Activated CD4-positive, alpha-beta memory T cell treated with anti-CD3 and anti-CD28 coated beads for 36 hours (primary cell): ENCODE results near the gene BOLL. TPM values are rescaled to one million over a fixed set of nuclear protein-coding genes. Genes with fewer than 3 reads are reported as not detected.
A peak's percentile ranks its signal among the peaks of the same experiment; 100 is the strongest.
"Not testable (repeated sequence)": the region's sequence is repeated elsewhere in the genome, so short reads cannot be mapped to it uniquely, and the experiment has no call there.

Source experiments
- CTCF ChIA-PET: fragments of 350-600 bp; sonication (Branson Sonifier 250); formaldehyde crosslinking; loops from one replicate; lab custom pipeline; 2021; ENCODE audit warnings: antibody characterized with exemption, inconsistent platforms; lab: Charles Lee
- POLR2A ChIA-PET: fragments of 350-600 bp; sonication (Branson Sonifier 250); formaldehyde crosslinking; loops from one replicate; lab custom pipeline; 2021; ENCODE audit warnings: antibody characterized with exemption; lab: Charles Lee
- DNase-seq: peaks from one replicate; pipeline ENCODE4 v3.0.0-alpha.2; 2020
- H3K27ac Mint-ChIP-seq: one replicate; pipeline ENCODE4 v1.8.0; 2021; ENCODE audit warnings: mixed read lengths
- H3K27me3 Mint-ChIP-seq: one replicate; pipeline ENCODE4 v1.8.0; 2021; ENCODE audit warnings: mixed read lengths
- H3K36me3 Mint-ChIP-seq: one replicate; pipeline ENCODE4 v1.8.0; 2021; ENCODE audit warnings: mixed read lengths
- H3K4me1 Mint-ChIP-seq: one replicate; pipeline ENCODE4 v1.8.0; 2021; ENCODE audit warnings: low read depth, mixed read lengths
- H3K4me3 Mint-ChIP-seq: one replicate; pipeline ENCODE4 v1.8.0; 2021; ENCODE audit warnings: mild to moderate bottlenecking, mixed read lengths
- H3K9me3 Mint-ChIP-seq: one replicate; pipeline ENCODE4 v1.8.0; 2021; ENCODE audit warnings: mixed read lengths
- intact Hi-C: fragments of 100-400 bp; cut with micrococcal nuclease; formaldehyde crosslinking; loops from one replicate; pipeline ENCODE4 v1.15.1; 2023
- total RNA-seq, 2 experiments: library from RNA; stranded (reverse); gene quantifications; one replicate each; pipeline ENCODE4 v1.2.3, GENCODE V29; 2021

Gene BOLL, protein sequence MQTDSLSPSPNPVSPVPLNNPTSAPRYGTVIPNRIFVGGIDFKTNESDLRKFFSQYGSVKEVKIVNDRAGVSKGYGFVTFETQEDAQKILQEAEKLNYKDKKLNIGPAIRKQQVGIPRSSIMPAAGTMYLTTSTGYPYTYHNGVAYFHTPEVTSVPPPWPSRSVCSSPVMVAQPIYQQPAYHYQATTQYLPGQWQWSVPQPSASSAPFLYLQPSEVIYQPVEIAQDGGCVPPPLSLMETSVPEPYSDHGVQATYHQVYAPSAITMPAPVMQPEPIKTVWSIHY
- total RNA-seq, result not detected

DNA sequence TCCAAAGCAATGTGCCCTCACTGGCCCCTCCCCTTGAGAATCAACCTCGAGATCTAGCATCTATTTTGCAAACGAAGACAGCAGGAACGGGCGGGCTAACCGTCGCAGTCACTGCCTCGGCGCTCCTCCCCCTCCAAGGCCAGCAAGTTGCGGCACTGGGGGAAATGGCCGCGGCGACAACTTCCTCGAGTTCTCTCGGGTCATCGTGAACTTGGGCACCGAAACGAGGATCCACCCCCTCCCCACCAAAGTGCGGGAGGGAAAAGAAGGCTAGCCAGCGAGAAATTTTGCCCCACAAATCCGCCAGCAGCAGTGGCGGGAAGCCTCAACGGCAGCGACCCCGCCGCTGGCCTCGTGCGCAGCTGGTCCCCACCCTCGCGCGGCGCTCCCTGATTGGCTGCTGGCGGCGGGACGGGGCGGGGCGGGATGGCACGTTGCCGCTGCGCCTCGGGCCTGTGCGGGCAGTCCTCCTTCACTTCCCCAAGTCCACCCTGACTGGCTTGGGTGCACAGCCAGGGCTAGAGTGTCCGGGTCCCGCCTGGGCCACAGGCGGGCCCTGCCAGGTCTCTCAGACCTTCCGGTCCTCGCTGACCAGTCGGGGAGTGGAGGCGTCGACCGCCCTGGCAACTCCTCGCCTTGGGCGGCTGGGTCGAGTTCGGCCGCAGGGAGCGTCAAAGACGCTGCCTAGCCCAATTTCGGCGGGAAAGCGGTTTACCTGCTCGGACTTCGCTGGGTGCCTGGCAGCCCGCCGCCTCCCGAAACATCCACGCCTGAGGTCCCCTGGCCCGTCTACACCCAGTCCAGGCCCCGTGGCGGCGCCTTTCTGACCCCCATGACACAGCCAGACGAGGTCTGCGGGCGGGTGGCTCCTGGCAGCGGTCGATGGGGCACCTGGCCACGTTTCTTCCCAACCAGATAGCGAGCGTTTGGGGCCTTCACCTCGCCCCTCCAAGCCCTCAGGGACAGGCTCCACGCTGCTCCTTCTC is at the start of gene BOLL:
Gene BOLL, minus strand, starts transcription at position 364 of the 986 bp plus-strand sequence. CDS start 3,469 bp downstream, outside the sequence.
- no peaks in the 10 kb centered on the region for H3K9me3 Mint-ChIP-seq
- H3K27ac Mint-ChIP-seq, result peak within 1 kb of the TSS; percentile 2
- peak within 1 kb of the TSS; percentile 64 for H3K4me3 Mint-ChIP-seq
- POLR2A ChIA-PET, result no interaction called here
- no peaks in the 10 kb centered on the region for H3K36me3 Mint-ChIP-seq
- no peak for DNase-seq
- peaks cover 2% of the 10 kb centered on the region for H3K4me1 Mint-ChIP-seq
- CTCF ChIA-PET, result interaction anchor here (1.3 to 2.8 kb wide), 4 partner anchors 10 to 343 kb away, joined by 4 to 12 read pairs (median 6); no protein-coding TSS in a partner anchor
- peaks cover 3% of the 10 kb centered on the region for H3K27me3 Mint-ChIP-seq
- intact Hi-C loops, result no loop called here

DNA sequence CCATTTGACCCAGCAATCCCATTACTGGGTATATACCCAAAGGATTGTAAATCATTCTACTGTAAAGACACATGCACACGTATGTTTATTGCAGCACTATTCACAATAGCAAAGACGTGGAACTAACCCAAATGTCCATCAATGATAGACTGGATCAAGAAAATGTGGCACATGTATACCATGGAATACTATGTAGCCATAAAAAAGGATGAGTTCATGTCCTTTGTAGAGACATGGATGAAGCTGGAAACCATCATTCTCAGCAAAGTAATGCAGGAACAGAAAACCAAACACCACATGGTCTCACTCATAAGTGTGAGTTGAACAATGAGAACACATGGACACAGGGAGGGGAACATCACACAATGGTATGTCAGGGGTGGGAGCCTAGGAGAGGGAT is 49.7 kb upstream of the BOLL start:
- H3K27me3 Mint-ChIP-seq, CTCF ChIA-PET, POLR2A ChIA-PET, H3K4me3 Mint-ChIP-seq, H3K27ac Mint-ChIP-seq, H3K36me3 Mint-ChIP-seq, DNase-seq: not testable (repeated sequence)
- Mint-ChIP-seq H3K4me1 (peaks cover 28% of the 10 kb centered on the region), H3K9me3 (peaks cover 23% of the 10 kb centered on the region)
- intact Hi-C loops, result loop anchor here (5.0 kb wide), 1 partner anchor 127 kb away; the partner anchor contains the start of gene MARS2

DNA sequence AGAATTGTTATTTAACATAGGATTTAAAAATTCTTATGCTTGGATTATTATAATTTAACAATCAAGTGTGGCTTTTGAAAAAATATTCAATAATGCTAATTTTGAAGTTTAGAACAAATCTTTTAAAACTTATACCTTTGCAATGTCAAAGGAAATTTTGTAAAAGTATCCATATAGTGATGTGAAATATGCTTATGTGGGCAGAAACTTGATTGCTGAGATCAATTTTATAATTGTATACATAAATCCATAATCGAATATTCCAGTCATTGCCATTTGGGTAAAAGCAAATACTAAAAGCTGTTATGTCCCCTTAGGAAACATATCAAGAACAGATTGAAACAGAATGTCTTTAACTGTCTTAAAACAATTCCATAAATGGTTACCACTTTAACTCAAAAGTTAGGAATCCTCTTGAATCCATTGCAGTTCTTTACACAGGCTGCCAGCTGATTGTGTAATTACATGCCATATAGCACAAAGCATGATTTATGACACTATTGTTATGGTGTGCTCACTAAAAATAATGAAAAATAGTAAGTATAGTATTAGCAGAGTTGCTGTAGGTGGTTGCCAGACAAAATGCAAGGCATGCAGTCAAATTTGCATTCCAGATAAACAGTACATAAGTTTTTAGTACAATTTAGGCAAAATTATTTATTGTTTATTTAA is 43.5 kb upstream of the BOLL start:
- H3K27ac Mint-ChIP-seq, result no peak overlapping the region
- H3K4me1 Mint-ChIP-seq, result no peaks in the 10 kb centered on the region
- no peaks in the 10 kb centered on the region for H3K36me3 Mint-ChIP-seq
- H3K4me3 Mint-ChIP-seq, result no peak overlapping the region
- peaks cover 11% of the 10 kb centered on the region for H3K9me3 Mint-ChIP-seq
- DNase-seq, result no peak
- POLR2A ChIA-PET, result interaction anchor here (1.1 kb wide), 1 partner anchor 9 kb away, joined by 3 read pairs; no protein-coding TSS in a partner anchor
- intact Hi-C loops, result no loop called here
- CTCF ChIA-PET, result interaction anchor here (0.9 kb wide), 1 partner anchor 20 kb away, joined by 3 read pairs; no protein-coding TSS in a partner anchor
- H3K27me3 Mint-ChIP-seq, result no peaks in the 10 kb centered on the region

DNA sequence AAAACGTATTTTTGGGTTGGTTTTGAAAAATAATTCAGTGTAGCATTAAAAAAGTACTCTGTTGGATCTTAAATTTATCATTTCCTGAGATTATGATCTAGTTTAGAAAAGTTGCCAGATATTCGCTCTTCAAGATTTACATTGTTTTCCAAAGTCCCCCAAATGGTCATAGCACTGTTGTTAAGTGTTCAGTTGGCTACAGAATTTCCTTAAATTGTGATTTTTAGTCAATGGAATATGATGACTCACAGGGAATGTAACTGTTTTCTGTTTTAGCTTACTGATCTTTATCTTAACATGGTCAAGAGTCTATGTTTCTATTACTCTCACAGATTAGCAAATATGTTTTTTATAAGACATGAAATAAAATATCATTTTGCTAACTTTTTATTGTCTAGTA is 42.5 kb upstream of the BOLL start:
- Mint-ChIP-seq H3K9me3 (peaks cover 8% of the 10 kb centered on the region), H3K4me3 (no peak overlapping the region), H3K27me3 (no peaks in the 10 kb centered on the region), H3K36me3 (no peaks in the 10 kb centered on the region), H3K27ac (no peak overlapping the region), H3K4me1 (no peaks in the 10 kb centered on the region)
- no peak for DNase-seq
- ChIA-PET POLR2A (no interaction called here), CTCF (no interaction called here)
- intact Hi-C loops, result no loop called here

GRCh38 chr2:197822333-197822732 is 37.2 kb upstream of the BOLL start:
- Mint-ChIP-seq H3K4me3 (no peak overlapping the region), H3K27ac (no peak overlapping the region), H3K27me3 (no peaks in the 10 kb centered on the region), H3K36me3 (no peaks in the 10 kb centered on the region), H3K4me1 (peaks cover 4% of the 10 kb centered on the region), H3K9me3 (no peaks in the 10 kb centered on the region)
- intact Hi-C loops, result no loop called here
- CTCF ChIA-PET, result no interaction called here
- no peak for DNase-seq
- POLR2A ChIA-PET, result no interaction called here

GRCh38 chr2:197821550-197822289 is 36.6 kb upstream of the BOLL start:
- no peaks in the 10 kb centered on the region for H3K27me3 Mint-ChIP-seq
- H3K9me3 Mint-ChIP-seq, result no peaks in the 10 kb centered on the region
- peaks cover 4% of the 10 kb centered on the region for H3K4me1 Mint-ChIP-seq
- no peaks in the 10 kb centered on the region for H3K36me3 Mint-ChIP-seq
- ChIA-PET CTCF (no interaction called here), POLR2A (no interaction called here)
- DNase-seq, result no peak
- H3K4me3 Mint-ChIP-seq, result no peak overlapping the region
- H3K27ac Mint-ChIP-seq, result no peak overlapping the region
- intact Hi-C loops, result no loop called here

DNA sequence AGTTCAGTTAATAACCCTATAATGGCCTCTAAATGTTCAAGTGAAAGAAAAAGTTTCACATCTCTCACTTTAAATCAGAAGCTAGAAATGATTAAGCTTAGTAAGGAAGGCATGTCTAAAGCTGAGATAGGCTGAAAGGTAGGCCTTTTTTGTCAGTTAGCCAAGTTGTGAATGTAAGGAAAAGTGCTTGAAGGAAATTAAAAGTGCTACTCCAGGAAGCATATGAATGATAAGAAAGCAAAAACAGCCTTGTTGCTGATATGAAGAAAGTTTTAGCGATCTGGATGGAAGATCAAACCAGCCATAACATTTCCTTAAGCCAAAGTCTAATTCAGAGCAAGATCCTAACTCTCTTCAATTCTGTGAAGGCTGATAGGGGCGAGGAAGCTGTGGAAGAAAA is 29.4 kb upstream of the BOLL start:
- H3K27ac Mint-ChIP-seq, result no peak overlapping the region
- no peaks in the 10 kb centered on the region for H3K27me3 Mint-ChIP-seq
- ChIA-PET CTCF (interaction anchor here (1.7 to 2.9 kb wide), 3 partner anchors 10 to 28 kb away, joined by 12 to 26 read pairs (median 21); no protein-coding TSS in a partner anchor), POLR2A (no interaction called here)
- H3K4me3 Mint-ChIP-seq, result peak overlapping the region; percentile 11
- intact Hi-C loops, result no loop called here
- peaks cover 21% of the 10 kb centered on the region for H3K4me1 Mint-ChIP-seq
- no peaks in the 10 kb centered on the region for H3K9me3 Mint-ChIP-seq
- no peak for DNase-seq
- no peaks in the 10 kb centered on the region for H3K36me3 Mint-ChIP-seq

GRCh38 chr2:197813093-197813787 is 28.1 kb upstream of the BOLL start:
- H3K4me1 Mint-ChIP-seq, result peaks cover 28% of the 10 kb centered on the region
- H3K36me3 Mint-ChIP-seq, result no peaks in the 10 kb centered on the region
- DNase-seq, result no peak
- no peak overlapping the region for H3K27ac Mint-ChIP-seq
- intact Hi-C loops, result no loop called here
- H3K9me3 Mint-ChIP-seq, result no peaks in the 10 kb centered on the region
- no peak overlapping the region for H3K4me3 Mint-ChIP-seq
- ChIA-PET CTCF (interaction anchor here (0.7 to 2.9 kb wide), 20 partner anchors 9 to 484 kb away, joined by 3 to 26 read pairs (median 4); partner anchors contain the start of gene PLCL1), POLR2A (no interaction called here)
- H3K27me3 Mint-ChIP-seq, result no peaks in the 10 kb centered on the region

GRCh38 chr2:197810491-197810890 is 25.4 kb upstream of the BOLL start:
- intact Hi-C loops, result no loop called here
- DNase-seq, result no peak
- peaks cover 46% of the 10 kb centered on the region for H3K4me1 Mint-ChIP-seq
- CTCF ChIA-PET, result interaction anchor here (1.8 to 4.6 kb wide), 2 partner anchors 317 to 486 kb away, joined by 8 to 20 read pairs; no protein-coding TSS in a partner anchor
- POLR2A ChIA-PET, result interaction anchor here (0.7 kb wide), 1 partner anchor 9 kb away, joined by 3 read pairs; no protein-coding TSS in a partner anchor
- H3K36me3 Mint-ChIP-seq, result no peaks in the 10 kb centered on the region
- H3K4me3 Mint-ChIP-seq, result no peak overlapping the region
- H3K27me3 Mint-ChIP-seq, result peaks cover 2% of the 10 kb centered on the region
- H3K9me3 Mint-ChIP-seq, result no peaks in the 10 kb centered on the region
- no peak overlapping the region for H3K27ac Mint-ChIP-seq

DNA sequence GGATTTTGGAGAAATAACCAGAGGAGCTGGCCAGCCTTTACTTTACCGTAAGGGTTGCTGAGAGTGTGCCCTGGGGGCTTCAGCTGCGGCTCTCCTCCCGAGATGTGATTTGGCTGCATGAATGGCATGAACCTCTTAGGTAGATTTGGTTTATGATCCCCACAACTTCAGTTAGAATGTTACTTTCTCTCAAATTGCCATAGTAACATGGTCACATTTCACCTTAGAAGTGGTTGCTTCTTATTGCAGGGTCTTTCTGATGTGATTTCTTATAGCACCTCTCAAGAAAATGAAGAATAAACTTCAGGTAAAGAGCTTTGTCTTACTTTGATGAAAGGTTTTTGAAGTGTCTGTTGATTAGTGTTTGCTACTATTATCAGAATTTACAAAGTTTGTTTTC is 24.9 kb upstream of the BOLL start:
- ChIA-PET POLR2A (interaction anchor here (0.7 kb wide), 1 partner anchor 9 kb away, joined by 3 read pairs; no protein-coding TSS in a partner anchor), CTCF (interaction anchor here (1.4 to 4.6 kb wide), 2 partner anchors 316 to 318 kb away, joined by 3 to 20 read pairs; no protein-coding TSS in a partner anchor)
- intact Hi-C loops, result no loop called here
- no peak for DNase-seq
- no peak overlapping the region for H3K4me3 Mint-ChIP-seq
- no peaks in the 10 kb centered on the region for H3K9me3 Mint-ChIP-seq
- H3K27me3 Mint-ChIP-seq, result peaks cover 4% of the 10 kb centered on the region
- H3K36me3 Mint-ChIP-seq, result no peaks in the 10 kb centered on the region
- no peak overlapping the region for H3K27ac Mint-ChIP-seq
- H3K4me1 Mint-ChIP-seq, result peaks cover 47% of the 10 kb centered on the region
